HG03469 (cell line): ENCODE data around the gene RPH3AL.
"Not testable (repeated sequence)": the region's sequence is repeated elsewhere in the genome, so short reads cannot be mapped to it uniquely, and the experiment has no call there.

Experiments
- ATAC-seq: cut with Tn5 transposase; IDR thresholded peaks from one replicate; pipeline ENCODE4 v1.9.1; 2021; ENCODE audit warnings: mild to moderate bottlenecking, moderate library complexity, moderate number of reproducible peaks; ENCODE audit not compliant: unreplicated experiment

RPH3AL gene

GRCh38 chr17:379531-380465 lies 27.2 kb upstream of the RPH3AL start:
- ATAC-seq = no peak

DNA sequence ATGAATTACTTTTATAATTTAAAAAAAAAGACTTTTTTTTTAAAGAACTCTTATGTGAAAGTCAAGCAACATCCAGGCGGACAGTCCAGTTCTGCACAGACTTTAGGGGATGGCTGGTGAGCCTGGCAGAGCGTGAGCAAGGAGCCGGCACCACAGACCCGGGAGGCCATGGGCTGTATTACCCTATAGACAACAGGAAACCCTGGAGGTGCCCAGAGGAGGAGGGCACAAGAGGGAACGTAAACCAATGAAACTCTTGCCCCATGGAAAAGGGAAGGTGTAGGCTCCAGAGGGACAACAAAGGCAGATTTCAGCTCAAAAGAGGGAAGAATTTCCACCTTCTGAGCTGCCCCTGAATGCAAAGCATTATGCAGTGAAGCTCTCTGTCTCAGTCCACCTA lies 25.5 kb upstream of the RPH3AL start:
- ATAC-seq = no peak

DNA sequence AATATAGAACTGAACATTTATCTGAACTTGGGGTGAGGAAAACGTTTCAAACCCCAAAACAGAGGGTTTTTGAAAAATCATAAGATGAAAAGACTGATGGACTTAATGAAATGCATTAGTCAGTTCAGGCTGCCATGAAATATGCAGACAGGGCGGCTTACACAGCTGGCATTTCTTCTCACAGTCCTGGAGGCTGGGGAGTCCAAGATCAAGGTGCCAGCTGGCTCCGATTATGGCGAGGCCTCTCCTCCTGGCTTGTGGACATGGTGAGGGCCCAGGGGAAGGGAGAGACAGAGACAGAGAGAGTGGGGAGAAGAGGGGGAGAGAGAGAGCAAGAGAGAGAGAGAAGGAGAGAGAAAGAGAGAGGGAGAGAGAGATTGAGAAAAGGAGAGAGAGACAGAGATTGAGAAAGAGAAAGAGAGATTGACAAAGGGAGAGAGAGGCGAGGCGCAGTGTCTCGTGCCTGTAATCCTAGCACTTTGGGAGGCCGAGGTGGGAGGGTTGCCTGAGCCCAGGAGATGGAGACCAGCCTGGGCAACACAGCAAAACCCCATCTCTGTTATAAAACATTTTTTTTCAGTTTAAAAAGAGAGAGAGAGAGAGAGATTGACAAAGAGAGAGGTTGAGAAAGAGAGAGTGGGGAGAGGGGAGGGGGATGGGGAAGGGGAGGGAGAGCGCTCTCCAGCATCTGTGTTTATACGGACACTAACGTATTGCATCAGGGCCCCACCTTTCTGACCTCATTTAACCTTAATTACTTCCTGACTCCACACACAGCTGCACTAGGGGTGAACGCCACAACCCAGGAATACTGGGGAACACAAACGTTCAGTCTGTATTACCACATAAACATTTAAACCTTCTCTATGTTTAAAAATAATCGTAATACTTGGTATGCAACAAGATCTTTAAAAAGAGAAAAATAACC lies 24.6 kb upstream of the RPH3AL start:
- no peak for ATAC-seq

DNA sequence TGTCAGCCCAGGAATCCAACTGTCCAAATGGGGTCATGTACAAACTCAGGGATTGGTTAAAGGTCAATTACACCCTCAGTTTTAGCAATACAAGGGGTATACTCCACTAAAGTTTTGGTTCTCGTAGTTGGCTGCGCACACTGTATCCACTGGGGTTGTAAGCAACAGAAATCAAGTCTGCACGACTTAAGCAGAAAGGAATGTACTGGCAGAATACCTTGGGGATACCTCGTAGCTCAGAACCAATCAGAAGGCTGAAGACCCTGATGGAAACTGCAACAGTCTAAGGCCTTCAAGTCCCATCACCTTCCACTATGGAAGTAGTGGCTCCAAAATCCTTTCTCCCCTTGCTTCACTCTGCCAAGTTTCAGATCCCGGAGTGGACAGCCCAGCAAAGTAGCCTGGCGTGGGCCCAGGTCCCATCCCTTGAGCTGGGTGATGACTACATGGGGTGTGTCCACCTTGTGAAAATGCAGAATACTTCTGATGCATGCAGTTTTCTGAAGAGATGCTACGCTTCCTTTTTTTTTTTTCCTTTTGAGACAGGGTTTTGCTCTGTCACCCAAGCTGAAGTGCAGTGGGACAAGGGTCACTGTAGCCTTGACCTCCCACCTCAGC lies 21.1 kb upstream of the RPH3AL start:
- ATAC-seq = no peak

- ATAC-seq = no peak
These were observed 19.8 kb upstream of the RPH3AL start for GRCh38 chr17:372157-373152.

DNA sequence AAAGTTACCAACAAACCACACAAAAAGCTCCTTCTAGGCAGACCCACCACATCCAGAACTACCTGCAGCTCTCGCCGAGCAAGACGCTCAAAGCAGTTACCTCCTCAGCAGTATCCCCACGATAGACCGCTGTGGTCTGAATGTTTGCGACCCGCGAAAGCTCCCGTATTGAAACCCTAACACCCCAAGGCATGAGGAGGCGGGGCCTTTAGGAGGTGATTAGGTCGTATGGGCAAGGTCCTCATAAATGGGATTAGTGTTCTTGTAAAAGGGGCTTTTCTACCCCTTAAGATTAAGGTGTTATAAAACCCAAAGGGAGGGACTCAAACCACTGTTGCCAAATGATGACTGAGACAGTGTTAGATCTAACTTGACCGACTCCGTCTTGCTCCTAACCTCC lies 19.0 kb upstream of the RPH3AL start:
- no peak for ATAC-seq

GRCh38 chr17:367656-368055 lies 15.0 kb upstream of the RPH3AL start:
- not testable (repeated sequence) for ATAC-seq

- ATAC-seq = not testable (repeated sequence)
These were observed 14.3 kb upstream of the RPH3AL start for GRCh38 chr17:366657-367615.

DNA sequence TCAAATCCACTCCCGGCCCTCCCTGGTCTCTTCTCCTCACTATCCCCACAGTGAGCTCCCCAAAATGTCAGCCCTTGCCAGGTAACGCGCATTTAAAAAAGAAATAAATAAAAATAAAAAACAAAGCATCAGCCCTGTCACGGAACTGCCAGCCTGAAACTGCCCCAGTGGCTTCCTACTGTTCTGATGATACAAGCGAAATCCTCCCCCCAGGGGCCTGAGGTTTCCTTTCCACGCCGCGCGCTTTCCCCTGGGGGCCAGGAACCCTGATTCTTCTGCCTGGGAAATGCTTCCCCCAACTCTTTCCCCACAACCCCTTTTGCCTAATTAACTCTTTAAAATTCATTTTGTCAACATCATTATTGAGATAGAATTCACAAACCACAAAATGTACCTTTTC lies 12.2 kb upstream of the RPH3AL start:
- no peak for ATAC-seq

DNA sequence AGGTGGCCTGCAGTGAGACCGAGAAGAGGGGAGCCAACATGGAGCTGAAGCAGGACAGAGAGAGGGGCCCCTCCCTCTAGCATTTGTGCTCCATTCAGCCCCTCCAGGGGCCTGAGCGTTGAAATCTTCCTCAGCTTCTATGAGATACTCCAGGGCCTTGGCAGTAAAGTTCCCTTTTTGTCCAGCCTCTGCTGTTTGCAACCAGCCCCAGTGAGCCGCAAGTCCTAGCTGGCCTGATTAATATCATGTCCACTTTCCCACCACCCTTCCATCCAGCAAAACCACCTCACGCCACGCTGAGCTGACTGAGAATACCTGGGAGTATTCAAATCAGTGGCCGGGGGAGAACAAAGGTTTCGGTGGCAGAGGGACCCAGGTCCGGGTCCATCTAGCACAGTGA lies 11.7 kb upstream of the RPH3AL start:
- ATAC-seq = no peak

- ATAC-seq = no peak
These were observed 10.1 kb upstream of the RPH3AL start for GRCh38 chr17:362721-363120.

GRCh38 chr17:360092-360750 lies 7.6 kb upstream of the RPH3AL start:
- ATAC-seq = no peak

GRCh38 chr17:358491-359151 lies 6.0 kb upstream of the RPH3AL start:
- no peak for ATAC-seq

DNA sequence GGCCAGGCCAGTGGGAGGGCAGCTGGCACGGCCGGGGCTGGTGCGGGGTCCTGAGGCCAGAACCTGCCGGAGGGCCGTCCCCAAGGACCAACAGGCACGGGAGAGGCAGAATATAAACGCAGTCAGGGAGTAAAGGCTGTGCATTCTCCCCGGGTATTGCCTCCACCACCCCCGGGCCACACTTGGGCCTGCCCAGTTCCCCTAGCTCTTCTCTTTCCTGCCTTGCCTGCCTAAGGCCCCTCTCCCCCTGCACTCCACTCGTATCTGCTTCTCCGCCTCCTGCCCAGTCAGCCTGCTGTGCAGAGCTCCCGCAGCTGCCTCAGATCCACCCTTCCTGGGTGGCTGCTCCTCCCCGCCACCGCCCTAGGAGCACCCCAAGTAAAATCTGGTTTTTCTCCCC lies 5.0 kb upstream of the RPH3AL start:
- no peak for ATAC-seq

- no peak for ATAC-seq
These were observed 4.2 kb upstream of the RPH3AL start for GRCh38 chr17:356671-357434.

DNA sequence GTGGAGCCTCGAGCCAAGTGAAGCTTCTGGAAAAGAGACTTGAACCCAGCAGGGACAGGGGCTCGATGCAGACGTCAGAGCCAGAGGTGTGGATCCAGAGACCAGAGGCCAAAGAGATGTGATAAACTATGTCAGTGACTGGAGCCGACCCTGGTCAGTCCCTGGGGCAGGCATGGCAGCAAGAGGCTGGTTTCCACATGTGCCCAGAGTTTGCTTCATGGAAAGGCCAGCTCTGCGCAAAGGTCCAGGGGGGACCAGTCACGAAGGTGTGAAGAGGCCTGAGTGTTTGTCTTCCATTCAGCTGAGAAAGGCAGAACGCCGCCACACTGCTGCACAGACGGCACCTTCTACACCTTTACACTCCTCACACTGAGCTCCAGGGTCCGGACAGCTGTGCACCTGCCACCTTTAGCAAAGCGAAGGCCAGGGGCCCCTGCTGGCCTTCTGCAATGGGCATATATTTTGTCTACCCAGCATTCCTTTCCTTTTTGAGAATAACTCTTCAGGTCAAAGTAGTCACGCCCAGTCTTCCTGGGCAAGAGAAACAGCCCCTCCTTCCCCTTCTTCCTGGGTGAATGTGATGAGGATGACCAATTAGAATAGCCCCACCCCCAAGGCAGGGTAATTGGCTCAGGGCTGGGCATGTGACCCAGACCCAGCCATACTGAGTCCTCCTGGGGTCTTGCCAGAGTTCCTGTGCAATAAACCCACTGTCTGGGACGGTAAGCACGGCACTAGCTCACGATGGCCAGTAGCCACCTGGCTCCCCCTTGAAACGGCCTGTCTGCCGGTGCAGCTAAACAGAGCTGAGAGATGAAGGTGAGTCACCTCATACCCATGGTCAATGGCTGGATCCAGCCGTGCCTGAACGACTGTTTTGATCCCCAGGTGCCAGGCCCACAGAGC lies 2.3 kb upstream of the RPH3AL start:
- ATAC-seq = no peak
